Tibial artery (tissue), 4 donors: ENCODE measurements around the gene HAS3.
"Not testable (repeated sequence)": the region's sequence is repeated elsewhere in the genome, so short reads cannot be mapped to it uniquely, and the experiment has no call there.

Experiments
- DNase-seq, 2 donors: peaks; one replicate each; pipeline ENCODE4 v3.0.0-alpha.2; 2019
- H3K27ac ChIP-seq, 2 donors: fragments of 200-600 bp; sonication (generic) in 1 of 2; 1 replicate in 1 of 2; 2 replicates in 1 of 2; pipeline ENCODE4 v1.5.1; 2018 to 2019; ENCODE audit warnings: mild to moderate bottlenecking in 1 of 2
- H3K27me3 ChIP-seq, 2 donors: fragments of 200-600 bp; sonication (generic) in 1 of 2; one replicate each; pipeline versions ENCODE4 v1.5.1 to v1.6.0; 2016 to 2019
- H3K36me3 ChIP-seq, 3 donors: fragments of 200-600 bp; sonication (generic) in 2 of 3; one replicate each; pipeline ENCODE4 v1.5.1; 2016 to 2019; ENCODE audit warnings: mild to moderate bottlenecking in 2 of 3
- H3K4me1 ChIP-seq, 4 donors: fragments of 200-600 bp; sonication (generic) in 2 of 4; 1 replicate in 3 of 4; 2 replicates in 1 of 4; pipeline ENCODE4 v1.5.1; 2016 to 2019
- H3K4me3 ChIP-seq, 2 donors: fragments of 200-600 bp; sonication (generic) in 1 of 2; 1 replicate in 1 of 2; 2 replicates in 1 of 2; pipeline ENCODE4 v1.5.1; 2018 to 2019; ENCODE audit warnings: mild to moderate bottlenecking in 2 of 2
- H3K9me3 ChIP-seq, 3 donors: fragments of 200-600 bp; sonication (generic) in 1 of 3; one replicate each; pipeline ENCODE4 v1.5.1; 2016 to 2019
- intact Hi-C: fragments of 100-400 bp; cut with DNase I; formaldehyde crosslinking; loops from one replicate; pipeline ENCODE4 v1.15.0; 2023; ENCODE audit warnings: low total_unique reads
- TF ChIP-seq, protein P1 (sequence below), 2 experiments: fragments of 200-600 bp in 1 of 2; fragments of 450-650 bp in 1 of 2; IDR thresholded peaks; one replicate each; pipeline ENCODE4 v1.5.1; 2017 to 2019; ENCODE audit warnings: antibody characterized with exemption in 2 of 2, mild to moderate bottlenecking in 1 of 2, moderate library complexity in 1 of 2

Gene HAS3

DNA sequence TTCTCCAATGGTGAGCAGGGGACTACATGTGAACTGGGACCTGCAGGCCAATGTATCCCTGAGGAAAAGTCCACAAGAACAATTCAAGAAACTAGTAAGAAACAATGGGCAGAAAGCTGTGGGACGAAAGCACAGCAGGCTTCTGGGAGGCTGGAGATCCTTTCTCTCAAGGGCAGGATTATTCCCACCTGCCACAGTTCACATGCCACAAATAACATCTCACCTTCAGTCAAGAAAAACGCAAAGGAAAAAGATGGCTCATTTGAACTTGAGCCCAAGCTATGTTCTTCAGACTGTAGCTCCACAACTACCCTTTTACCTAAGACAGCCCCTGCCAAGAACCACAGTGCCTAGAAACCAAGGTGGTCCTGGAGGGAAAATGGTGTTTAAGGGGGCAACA lies 13.0 kb downstream of the HAS3 start:
- no peaks in the 10 kb centered on the region for H3K9me3 ChIP-seq
- H3K36me3 ChIP-seq = peaks cover 42 to 75% (median 63%) of the 10 kb centered on the region in 3 donors

DNA sequence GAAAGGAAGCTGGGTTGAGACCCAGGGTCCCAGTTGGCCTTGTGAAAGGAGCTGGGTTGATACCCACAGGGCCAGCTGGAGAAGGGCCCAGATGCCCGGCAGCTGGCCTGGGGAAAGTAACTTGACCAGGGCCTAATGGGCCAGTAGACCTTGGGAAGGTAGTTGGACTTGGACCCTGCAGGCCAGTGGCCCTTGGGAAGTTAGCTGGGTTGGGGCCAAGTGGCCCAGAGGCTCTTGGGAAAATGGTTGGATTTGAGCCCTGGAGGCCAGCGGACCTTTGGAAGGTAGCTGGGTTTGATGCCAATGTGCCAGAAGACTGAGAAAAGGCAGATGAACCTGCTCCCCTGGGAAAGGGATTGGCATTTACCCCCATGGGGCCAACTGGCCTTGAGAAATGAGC lies 13.5 kb downstream of the HAS3 start:
- intact Hi-C loops = no loop called here
- Histone ChIP-seq H3K4me3 (no peak overlapping the region), H3K27ac (no peak overlapping the region), H3K27me3 (no peaks in the 10 kb centered on the region), H3K9me3 (no peaks in the 10 kb centered on the region), H3K4me1 (peaks cover 0 to 9% (median 4%) of the 10 kb centered on the region in 4 donors), H3K36me3 (peaks cover 40 to 69% (median 58%) of the 10 kb centered on the region in 3 donors)
- TF ChIP-seq, protein P1, sequence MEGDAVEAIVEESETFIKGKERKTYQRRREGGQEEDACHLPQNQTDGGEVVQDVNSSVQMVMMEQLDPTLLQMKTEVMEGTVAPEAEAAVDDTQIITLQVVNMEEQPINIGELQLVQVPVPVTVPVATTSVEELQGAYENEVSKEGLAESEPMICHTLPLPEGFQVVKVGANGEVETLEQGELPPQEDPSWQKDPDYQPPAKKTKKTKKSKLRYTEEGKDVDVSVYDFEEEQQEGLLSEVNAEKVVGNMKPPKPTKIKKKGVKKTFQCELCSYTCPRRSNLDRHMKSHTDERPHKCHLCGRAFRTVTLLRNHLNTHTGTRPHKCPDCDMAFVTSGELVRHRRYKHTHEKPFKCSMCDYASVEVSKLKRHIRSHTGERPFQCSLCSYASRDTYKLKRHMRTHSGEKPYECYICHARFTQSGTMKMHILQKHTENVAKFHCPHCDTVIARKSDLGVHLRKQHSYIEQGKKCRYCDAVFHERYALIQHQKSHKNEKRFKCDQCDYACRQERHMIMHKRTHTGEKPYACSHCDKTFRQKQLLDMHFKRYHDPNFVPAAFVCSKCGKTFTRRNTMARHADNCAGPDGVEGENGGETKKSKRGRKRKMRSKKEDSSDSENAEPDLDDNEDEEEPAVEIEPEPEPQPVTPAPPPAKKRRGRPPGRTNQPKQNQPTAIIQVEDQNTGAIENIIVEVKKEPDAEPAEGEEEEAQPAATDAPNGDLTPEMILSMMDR (IDR thresholded peaks at IDR 0.05) = no peak
- DNase-seq = no peak

More for the DNA sequence above, 13.0 kb downstream of the HAS3 start:
- TF ChIP-seq, protein P1 (IDR thresholded peaks at IDR 0.05) = no peak
- Histone ChIP-seq H3K27ac (no peak overlapping the region), H3K4me1 (peaks cover 0 to 9% (median 4%) of the 10 kb centered on the region in 4 donors), H3K4me3 (no peak overlapping the region), H3K27me3 (no peaks in the 10 kb centered on the region)
- intact Hi-C loops = no loop called here
- DNase-seq = no peak

DNA sequence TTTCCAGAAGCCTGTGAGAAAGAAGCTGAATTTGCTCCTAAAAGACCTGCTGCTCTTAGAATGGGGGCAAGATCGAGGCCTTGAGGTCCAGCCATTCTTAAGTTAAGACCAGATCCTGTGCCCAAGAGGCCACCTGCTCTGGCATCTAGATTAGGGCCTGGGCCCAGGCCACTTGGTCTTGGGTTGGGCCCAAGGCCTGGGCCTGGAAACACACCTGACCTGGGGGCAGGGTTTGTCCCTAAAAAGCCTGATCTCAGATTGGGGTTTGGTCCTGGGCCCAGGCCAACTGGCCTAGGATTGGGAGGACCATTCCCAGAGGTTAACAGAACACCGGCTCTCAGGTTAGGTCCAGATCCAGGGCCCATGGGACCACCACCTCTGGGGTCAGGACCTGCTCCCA lies 14.1 kb downstream of the HAS3 start:
- H3K27ac ChIP-seq = no peak overlapping the region
- peaks cover 0 to 9% (median 4%) of the 10 kb centered on the region in 4 donors for H3K4me1 ChIP-seq
- H3K27me3 ChIP-seq = no peaks in the 10 kb centered on the region
- no peaks in the 10 kb centered on the region for H3K9me3 ChIP-seq
- TF ChIP-seq, protein P1 (IDR thresholded peaks at IDR 0.05) = no peak
- H3K4me3 ChIP-seq = no peak overlapping the region
- DNase-seq = no peak
- peaks cover 35 to 64% (median 53%) of the 10 kb centered on the region in 3 donors for H3K36me3 ChIP-seq
- intact Hi-C loops = no loop called here

DNA sequence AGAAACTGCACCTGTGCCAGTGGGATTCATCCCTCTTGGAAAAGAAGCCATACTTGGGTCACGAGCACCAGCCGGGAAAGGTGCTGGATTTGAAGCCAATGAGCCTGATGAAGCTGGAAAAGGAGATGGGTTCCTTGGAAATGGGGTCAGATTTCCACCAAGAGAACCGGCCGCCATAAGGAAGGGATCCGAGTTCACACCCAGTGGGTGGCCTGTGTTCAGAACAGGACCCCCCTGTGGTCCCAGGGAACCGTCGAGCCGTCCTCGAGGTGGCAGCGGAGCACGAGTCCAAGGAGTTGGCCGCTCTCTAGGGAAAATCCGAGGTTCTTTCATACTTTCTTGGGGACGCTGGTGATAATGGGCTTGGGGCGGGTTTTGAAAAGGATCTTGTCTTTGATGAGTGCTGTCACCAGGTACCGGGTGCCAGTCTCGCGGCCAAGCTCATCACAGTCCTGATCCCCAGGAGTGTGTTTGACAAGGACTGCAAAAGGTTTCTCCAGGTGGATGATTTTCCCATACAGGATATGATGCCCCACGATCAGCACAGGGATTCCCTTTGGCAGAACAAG lies 14.7 kb downstream of the HAS3 start:
- TF ChIP-seq, protein P1 (IDR thresholded peaks at IDR 0.05) = no peak
- Histone ChIP-seq H3K4me1 (peaks cover 0 to 9% (median 4%) of the 10 kb centered on the region in 4 donors), H3K9me3 (no peaks in the 10 kb centered on the region), H3K36me3 (peaks cover 29 to 58% (median 46%) of the 10 kb centered on the region in 3 donors), H3K4me3 (no peak overlapping the region), H3K27ac (no peak overlapping the region), H3K27me3 (no peaks in the 10 kb centered on the region)
- intact Hi-C loops = loop anchor here (5.0 kb wide), 1 partner anchor 208 kb away; no protein-coding TSS in a partner anchor
- DNase-seq = no peak

DNA sequence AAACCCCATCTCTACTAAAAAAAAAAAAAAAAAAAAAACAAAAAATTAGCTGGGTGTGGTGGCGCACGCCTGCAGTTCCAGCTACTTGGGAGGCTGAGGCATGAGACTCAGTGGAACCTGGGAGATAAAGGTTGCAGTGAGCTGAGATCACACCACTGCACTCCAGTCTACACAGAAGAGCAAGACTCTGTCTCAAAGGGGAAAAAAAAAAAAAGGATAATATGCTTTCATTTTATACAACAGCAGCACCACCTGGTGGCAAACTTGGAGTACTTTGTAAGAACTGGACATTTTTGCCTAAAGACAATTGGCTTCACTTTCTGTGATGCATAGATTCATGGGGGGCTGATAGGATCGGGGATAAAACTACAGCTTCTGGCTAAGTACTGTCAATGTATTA lies 18.5 kb downstream of the HAS3 start:
- no peaks in the 10 kb centered on the region for H3K27me3 ChIP-seq
- DNase-seq = peak in 1 of 2 donors; percentile 41
- H3K4me3 ChIP-seq = no peak overlapping the region
- H3K4me1 ChIP-seq = peaks cover 0 to 23% (median 2%) of the 10 kb centered on the region in 4 donors
- intact Hi-C loops = loop anchor here (2.0 to 5.0 kb wide), 2 partner anchors 212 to 277 kb away; no protein-coding TSS in a partner anchor
- peaks cover 23 to 40% (median 40%) of the 10 kb centered on the region in 3 donors for H3K36me3 ChIP-seq
- no peak overlapping the region for H3K27ac ChIP-seq
- TF ChIP-seq, protein P1 (IDR thresholded peaks at IDR 0.05) = peak; percentile 45 to 76
- no peaks in the 10 kb centered on the region for H3K9me3 ChIP-seq

DNA sequence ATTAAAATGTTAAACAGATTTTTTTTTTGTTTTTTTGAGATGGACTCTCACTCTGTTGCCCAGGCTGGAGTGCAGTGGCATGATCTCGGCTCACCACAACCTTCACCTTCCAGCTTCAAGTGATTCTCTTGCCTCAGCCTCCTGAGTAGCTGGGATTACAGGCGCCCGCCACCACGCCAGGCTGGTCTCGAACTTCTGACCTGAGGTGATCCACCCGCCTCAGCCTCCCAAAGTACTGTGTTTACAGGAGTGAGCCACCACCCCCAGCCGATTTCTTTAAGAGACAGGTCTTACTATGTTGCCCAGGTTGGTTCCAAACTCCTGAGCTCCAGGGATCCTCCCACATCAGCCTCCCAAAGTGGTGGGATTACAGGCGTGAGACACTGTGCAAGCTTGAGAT lies 19.0 kb downstream of the HAS3 start:
- peaks cover 18 to 38% (median 36%) of the 10 kb centered on the region in 3 donors for H3K36me3 ChIP-seq
- DNase-seq, H3K27ac ChIP-seq, H3K4me3 ChIP-seq, H3K27me3 ChIP-seq, H3K9me3 ChIP-seq: not testable (repeated sequence)
- intact Hi-C loops = loop anchor here (2.0 to 5.0 kb wide), 2 partner anchors 212 to 278 kb away; no protein-coding TSS in a partner anchor
- peaks cover 0 to 19% (median 2%) of the 10 kb centered on the region in 4 donors for H3K4me1 ChIP-seq

DNA sequence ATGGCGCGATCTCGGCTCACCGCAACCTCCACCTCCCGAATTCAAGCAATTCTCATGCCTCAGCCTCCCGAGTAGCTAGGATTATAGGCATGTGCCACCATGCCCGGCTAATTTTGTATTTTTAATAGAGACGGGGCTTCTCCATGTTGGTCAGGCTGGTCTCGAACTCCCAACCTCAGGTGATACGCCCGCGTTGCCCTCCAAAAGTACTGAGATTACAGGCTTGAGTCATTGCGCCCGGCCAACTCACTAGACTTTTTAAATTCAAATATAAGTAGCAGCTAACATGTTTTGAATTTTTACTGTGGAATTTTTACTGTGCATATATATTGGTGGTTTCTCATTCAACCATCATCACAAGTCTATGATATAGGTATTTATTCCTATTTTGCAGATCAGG lies 19.5 kb downstream of the HAS3 start:
- H3K27me3 ChIP-seq, DNase-seq, H3K27ac ChIP-seq, H3K9me3 ChIP-seq, H3K4me3 ChIP-seq: not testable (repeated sequence)
- peaks cover 0 to 15% (median 5%) of the 10 kb centered on the region in 4 donors for H3K4me1 ChIP-seq
- intact Hi-C loops = loop anchor here (2.0 to 5.0 kb wide), 3 partner anchors 213 to 598 kb away; no protein-coding TSS in a partner anchor
- H3K36me3 ChIP-seq = peaks cover 12 to 32% (median 30%) of the 10 kb centered on the region in 3 donors
